HEK293 (cell line): ENCODE data around the gene CARD8.

Experiments
- CTCF ChIP-seq: fragments of 450-650 bp; formaldehyde crosslinking; IDR thresholded peaks from 2 replicates; pipeline ENCODE4 v1.5.1; 2016; ENCODE audit warnings: missing biosample characterization, missing genetic modification characterization
- ELK4 ChIP-seq: IDR thresholded peaks from 2 replicates; pipeline ENCODE4 v1.6.1; 2011; ENCODE audit warnings: mild to moderate bottlenecking, low read depth, low read length, borderline replicate concordance
- KLF16 ChIP-seq: fragments of 450-650 bp; formaldehyde crosslinking; IDR thresholded peaks from 2 replicates; pipeline ENCODE4 v1.5.1; 2017; ENCODE audit warnings: missing biosample characterization, missing genetic modification characterization
- REST ChIP-seq: fragments of 450-650 bp; formaldehyde crosslinking; IDR thresholded peaks from 2 replicates; pipeline ENCODE4 v1.5.1; 2016; ENCODE audit warnings: missing biosample characterization, missing genetic modification characterization
- SP3 ChIP-seq: fragments of 450-650 bp; formaldehyde crosslinking; IDR thresholded peaks from 2 replicates; pipeline ENCODE4 v1.5.1; 2016; ENCODE audit warnings: missing biosample characterization, missing genetic modification characterization
- ZBTB21 ChIP-seq: fragments of 450-650 bp; formaldehyde crosslinking; IDR thresholded peaks from 2 replicates; pipeline ENCODE4 v1.5.1; 2017; ENCODE audit warnings: missing biosample characterization, missing genetic modification characterization
- ZNF184 ChIP-seq: fragments of 450-650 bp; IDR thresholded peaks from 2 replicates; pipeline ENCODE4 v1.5.1; 2018; ENCODE audit warnings: missing biosample characterization, mild to moderate bottlenecking, missing genetic modification characterization
- ZNF324 ChIP-seq: fragments of 450-650 bp; formaldehyde crosslinking; IDR thresholded peaks from 2 replicates; pipeline ENCODE4 v1.5.1; 2016; ENCODE audit warnings: missing biosample characterization, missing genetic modification characterization
- ZNF449 ChIP-seq: fragments of 450-650 bp; formaldehyde crosslinking; IDR thresholded peaks from 2 replicates; pipeline ENCODE4 v1.5.1; 2017; ENCODE audit warnings: missing biosample characterization, mild to moderate bottlenecking, missing genetic modification characterization, moderate library complexity
- ZNF473 ChIP-seq: fragments of 450-650 bp; formaldehyde crosslinking; IDR thresholded peaks from 2 replicates; pipeline ENCODE4 v1.5.1; 2017; ENCODE audit warnings: missing biosample characterization, missing genetic modification characterization

GRCh38 chr19:48301886-48302599 is 46.3 kb upstream of the CARD8 start:
- TF ChIP-seq ELK4, result no peak
- no peak for TF ChIP-seq REST (tag by site-specific recombination)
- TF ChIP-seq CTCF (tag by site-specific recombination), result no peak
- no peak for TF ChIP-seq ZNF184
- TF ChIP-seq KLF16, result no peak
- TF ChIP-seq ZNF324 (tag by site-specific recombination), result no peak
- no peak for TF ChIP-seq SP3 (tag by site-specific recombination)
- TF ChIP-seq ZBTB21 (tag by site-specific recombination), result no peak
- TF ChIP-seq ZNF473 (tag by site-specific recombination), result no peak
- TF ChIP-seq ZNF449 (tag by site-specific recombination), result no peak
